Measurements from ENCODE around the gene ANKRD11.

Gene ANKRD11

GRCh38 chr16:89297910-89298545 is 192.3 kb downstream of the ANKRD11 start:
- no peaks in the 10 kb centered on the region for H3K9me3 ChIP-seq (ENCODE audit: insufficient read depth, low read length)
- no peaks in the 10 kb centered on the region for H3F3A ChIP-seq (ENCODE audit: insufficient read depth)
- H3K9me2 ChIP-seq (replicated peaks; ENCODE audit: insufficient read depth, low read length) = no peaks in the 10 kb centered on the region
- no peak for TF ChIP-seq EZH2phosphoT487 (conservative IDR thresholded peaks at IDR 0.05; ENCODE audit: low read length)
- TF ChIP-seq, protein P1, sequence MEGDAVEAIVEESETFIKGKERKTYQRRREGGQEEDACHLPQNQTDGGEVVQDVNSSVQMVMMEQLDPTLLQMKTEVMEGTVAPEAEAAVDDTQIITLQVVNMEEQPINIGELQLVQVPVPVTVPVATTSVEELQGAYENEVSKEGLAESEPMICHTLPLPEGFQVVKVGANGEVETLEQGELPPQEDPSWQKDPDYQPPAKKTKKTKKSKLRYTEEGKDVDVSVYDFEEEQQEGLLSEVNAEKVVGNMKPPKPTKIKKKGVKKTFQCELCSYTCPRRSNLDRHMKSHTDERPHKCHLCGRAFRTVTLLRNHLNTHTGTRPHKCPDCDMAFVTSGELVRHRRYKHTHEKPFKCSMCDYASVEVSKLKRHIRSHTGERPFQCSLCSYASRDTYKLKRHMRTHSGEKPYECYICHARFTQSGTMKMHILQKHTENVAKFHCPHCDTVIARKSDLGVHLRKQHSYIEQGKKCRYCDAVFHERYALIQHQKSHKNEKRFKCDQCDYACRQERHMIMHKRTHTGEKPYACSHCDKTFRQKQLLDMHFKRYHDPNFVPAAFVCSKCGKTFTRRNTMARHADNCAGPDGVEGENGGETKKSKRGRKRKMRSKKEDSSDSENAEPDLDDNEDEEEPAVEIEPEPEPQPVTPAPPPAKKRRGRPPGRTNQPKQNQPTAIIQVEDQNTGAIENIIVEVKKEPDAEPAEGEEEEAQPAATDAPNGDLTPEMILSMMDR (IDR thresholded peaks at IDR 0.05; ENCODE audit: insufficient read depth, low read length, poor library complexity, severe bottlenecking) = no peak
- peaks cover 24% of the 10 kb centered on the region; the same call in 1 of the 2 replicates for H3K79me2 ChIP-seq (ENCODE audit: insufficient read depth, low read length)
- H3K4me2 ChIP-seq (ENCODE audit: low read depth, low read length, poor library complexity, severe bottlenecking) = no peak overlapping the region
- H3K4me3 ChIP-seq (ENCODE audit: insufficient read depth, low read length, poor library complexity, severe bottlenecking) = no peak overlapping the region
- H4K20me1 ChIP-seq (ENCODE audit: low read depth, low read length) = no peaks in the 10 kb centered on the region
- no peak overlapping the region for H3K27ac ChIP-seq (ENCODE audit: low read depth, low read length)
- no peak overlapping the region for H2AFZ ChIP-seq (ENCODE audit: low read depth, low read length, severe bottlenecking)
- H3K36me3 ChIP-seq (ENCODE audit: low read length) = no peaks in the 10 kb centered on the region
- no peak overlapping the region for H3K9ac ChIP-seq (ENCODE audit: low read length)
- H3K27me3 ChIP-seq (ENCODE audit: low read length) = no peaks in the 10 kb centered on the region

- Histone ChIP-seq H3K9me2 (replicated peaks; ENCODE audit: insufficient read depth, low read length) (no peaks in the 10 kb centered on the region), H3K27me3 (ENCODE audit: low read length) (no peaks in the 10 kb centered on the region), H3F3A (ENCODE audit: insufficient read depth) (no peaks in the 10 kb centered on the region), H3K36me3 (ENCODE audit: low read length) (no peaks in the 10 kb centered on the region), H3K79me2 (ENCODE audit: insufficient read depth, low read length) (peaks cover 18% of the 10 kb centered on the region; the same call in 1 of the 2 replicates), H3K9me3 (ENCODE audit: insufficient read depth, low read length) (no peaks in the 10 kb centered on the region), H2AFZ (ENCODE audit: low read depth, low read length, severe bottlenecking) (no peak overlapping the region), H3K4me3 (ENCODE audit: insufficient read depth, low read length, poor library complexity, severe bottlenecking) (no peak overlapping the region), H3K4me2 (ENCODE audit: low read depth, low read length, poor library complexity, severe bottlenecking) (no peak overlapping the region), H4K20me1 (ENCODE audit: low read depth, low read length) (no peaks in the 10 kb centered on the region), H3K27ac (ENCODE audit: low read depth, low read length) (no peak overlapping the region), H3K9ac (ENCODE audit: low read length) (no peak overlapping the region)
- no peak for TF ChIP-seq EZH2phosphoT487 (conservative IDR thresholded peaks at IDR 0.05; ENCODE audit: low read length)
Measured at GRCh38 chr16:89297156-89297874, 193.0 kb downstream of the ANKRD11 start.

- H3K9me2 ChIP-seq (replicated peaks; ENCODE audit: insufficient read depth, low read length) = no peaks in the 10 kb centered on the region
- TF ChIP-seq, protein P1 (IDR thresholded peaks at IDR 0.05; ENCODE audit: insufficient read depth, low read length, poor library complexity, severe bottlenecking) = no peak
- no peak for TF ChIP-seq EZH2phosphoT487 (conservative IDR thresholded peaks at IDR 0.05; ENCODE audit: low read length)
- H4K20me1 ChIP-seq (ENCODE audit: low read depth, low read length) = no peaks in the 10 kb centered on the region
- H3K79me2 ChIP-seq (ENCODE audit: insufficient read depth, low read length) = 0 out of 2 replicates have a peak, but pooled peaks cover 20% of the 10 kb centered on the region
- no peaks in the 10 kb centered on the region for H3K9me3 ChIP-seq (ENCODE audit: insufficient read depth, low read length)
- no peak overlapping the region for H3K4me3 ChIP-seq (ENCODE audit: insufficient read depth, low read length, poor library complexity, severe bottlenecking)
- no peaks in the 10 kb centered on the region for H3F3A ChIP-seq (ENCODE audit: insufficient read depth)
- no peaks in the 10 kb centered on the region for H3K36me3 ChIP-seq (ENCODE audit: low read length)
- H3K4me2 ChIP-seq (ENCODE audit: low read depth, low read length, poor library complexity, severe bottlenecking) = no peak overlapping the region
- H3K27ac ChIP-seq (ENCODE audit: low read depth, low read length) = no peak overlapping the region
- no peaks in the 10 kb centered on the region for H3K27me3 ChIP-seq (ENCODE audit: low read length)
- no peak overlapping the region for H3K9ac ChIP-seq (ENCODE audit: low read length)
- no peak overlapping the region for H2AFZ ChIP-seq (ENCODE audit: low read depth, low read length, severe bottlenecking)
Measured at GRCh38 chr16:89295915-89296314, 194.4 kb downstream of the ANKRD11 start.

Data from SU-DHL-6 (cell line).